Vagina (tissue), 2 donors: ENCODE results near the gene BACH1. TPM values are rescaled to one million over a fixed set of nuclear protein-coding genes. Genes with fewer than 3 reads are reported as not detected.

Experiments
- DNase-seq, 2 donors: peaks; one replicate each; pipeline ENCODE4 v3.0.0-alpha.2; 2017; ENCODE audit errors: extremely low spot score in 2 of 2
- H3K27ac ChIP-seq: fragments of 200-600 bp; sonication (generic); one replicate; pipeline ENCODE4 v1.5.1; 2019
- H3K27me3 ChIP-seq: fragments of 200-600 bp; sonication (generic); one replicate; pipeline ENCODE4 v1.5.1; 2019
- H3K36me3 ChIP-seq, 2 donors: fragments of 200-600 bp; sonication (generic); one replicate each; pipeline ENCODE4 v1.5.1; 2017 to 2019
- H3K4me1 ChIP-seq: fragments of 200-600 bp; sonication (generic); one replicate; pipeline ENCODE4 v1.5.1; 2019
- H3K4me3 ChIP-seq, 2 donors: fragments of 200-600 bp; sonication (generic); 1 replicate in 1 of 2; 2 replicates in 1 of 2; pipeline ENCODE4 v1.5.1; 2016 to 2019
- H3K9me3 ChIP-seq: fragments of 200-600 bp; sonication (generic); one replicate; pipeline ENCODE4 v1.5.1; 2019
- CTCF ChIP-seq, 3 experiments: fragments of 450-650 bp in 2 of 3; fragments of 200-600 bp in 1 of 3; sonication (generic) in 1 of 3; IDR thresholded peaks; one replicate each; pipeline ENCODE4 v1.5.1; 2017 to 2019; ENCODE audit warnings: antibody characterized with exemption in 3 of 3, mild to moderate bottlenecking in 2 of 3, moderate library complexity in 2 of 3
- POLR2A ChIP-seq, 2 donors: fragments of 450-650 bp; IDR thresholded peaks; one replicate each; pipeline ENCODE4 v1.6.1; 2017; ENCODE audit warnings: antibody characterized with exemption in 2 of 2, mild to moderate bottlenecking in 2 of 2, moderate library complexity in 2 of 2
- POLR2AphosphoS5 ChIP-seq, 2 donors: sonication (generic); formaldehyde crosslinking; IDR thresholded peaks; one replicate each; pipeline ENCODE4 v1.9.0; 2017; ENCODE audit warnings: antibody characterized with exemption in 2 of 2, mild to moderate bottlenecking in 2 of 2, low read depth in 1 of 2; ENCODE audit not compliant: insufficient read depth in 1 of 2
- intact Hi-C: fragments of 100-400 bp; cut with DNase I; formaldehyde crosslinking; loops from one replicate; pipeline ENCODE4 v1.15.1; 2023
- total RNA-seq: library from RNA; depleted of rRNA; stranded (reverse); fragments of >200 nt; gene quantifications from one replicate; pipeline ENCODE4 v1.2.3, GENCODE V29; 2016

Gene BACH1
- total RNA-seq, 1 donor from 2014 or later: 33.1 TPM

DNA sequence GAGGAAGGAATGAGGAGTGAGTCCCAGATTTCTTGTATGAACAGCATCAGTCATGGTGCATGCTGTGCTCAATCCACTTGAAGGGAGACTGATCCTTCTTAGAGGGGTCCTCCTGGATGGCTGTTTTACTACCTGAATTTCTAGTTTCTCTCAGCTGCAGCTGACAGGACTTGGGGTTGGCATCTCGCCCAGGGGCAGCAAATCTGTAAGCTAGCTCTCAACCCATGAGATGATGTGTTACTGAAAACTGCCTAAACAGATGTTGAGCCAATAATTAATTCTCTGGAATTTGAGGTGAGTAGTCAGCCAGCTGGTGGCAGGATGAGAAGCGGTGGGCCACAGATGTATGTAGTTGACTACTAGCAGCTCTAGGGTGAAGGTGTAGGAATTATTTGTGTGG lies 19.6 kb downstream of the BACH1 start:
- no peaks in the 10 kb centered on the region for H3K27me3 ChIP-seq
- H3K4me1 ChIP-seq: peaks cover 63% of the 10 kb centered on the region
- peaks cover 0 to 9% of the 10 kb centered on the region in 2 donors for H3K36me3 ChIP-seq
- no peaks in the 10 kb centered on the region for H3K9me3 ChIP-seq
- intact Hi-C loops: no loop called here
- H3K27ac ChIP-seq: no peak overlapping the region
- no peak for DNase-seq
- H3K4me3 ChIP-seq: no peak overlapping the region
- TF ChIP-seq POLR2A (IDR thresholded peaks at IDR 0.05): no peak

GRCh38 chr21:29320031-29320430 lies 21.3 kb downstream of the BACH1 start:
- no peak overlapping the region for H3K27ac ChIP-seq
- H3K4me3 ChIP-seq: no peak overlapping the region
- no peaks in the 10 kb centered on the region for H3K9me3 ChIP-seq
- H3K27me3 ChIP-seq: no peaks in the 10 kb centered on the region
- intact Hi-C loops: no loop called here
- H3K4me1 ChIP-seq: peaks cover 47% of the 10 kb centered on the region
- H3K36me3 ChIP-seq: peaks cover 0 to 9% of the 10 kb centered on the region in 2 donors
- no peak for TF ChIP-seq CTCF (IDR thresholded peaks at IDR 0.05)
- TF ChIP-seq POLR2AphosphoS5 (IDR thresholded peaks at IDR 0.05; ENCODE audit: insufficient read depth in 1 of 2, low read depth in 1 of 2): no peak
- TF ChIP-seq POLR2A (IDR thresholded peaks at IDR 0.05): no peak
- no peak for DNase-seq

GRCh38 chr21:29321217-29321616 lies 22.5 kb downstream of the BACH1 start:
- intact Hi-C loops: no loop called here
- Histone ChIP-seq H3K27ac (no peak overlapping the region), H3K4me3 (no peak overlapping the region), H3K4me1 (peaks cover 38% of the 10 kb centered on the region), H3K27me3 (no peaks in the 10 kb centered on the region), H3K36me3 (peaks cover 0 to 9% of the 10 kb centered on the region in 2 donors), H3K9me3 (no peaks in the 10 kb centered on the region)
- DNase-seq: no peak
- TF ChIP-seq POLR2AphosphoS5 (IDR thresholded peaks at IDR 0.05; ENCODE audit: insufficient read depth in 1 of 2, low read depth in 1 of 2) (no peak), CTCF (IDR thresholded peaks at IDR 0.05) (no peak), POLR2A (IDR thresholded peaks at IDR 0.05) (no peak)

DNA sequence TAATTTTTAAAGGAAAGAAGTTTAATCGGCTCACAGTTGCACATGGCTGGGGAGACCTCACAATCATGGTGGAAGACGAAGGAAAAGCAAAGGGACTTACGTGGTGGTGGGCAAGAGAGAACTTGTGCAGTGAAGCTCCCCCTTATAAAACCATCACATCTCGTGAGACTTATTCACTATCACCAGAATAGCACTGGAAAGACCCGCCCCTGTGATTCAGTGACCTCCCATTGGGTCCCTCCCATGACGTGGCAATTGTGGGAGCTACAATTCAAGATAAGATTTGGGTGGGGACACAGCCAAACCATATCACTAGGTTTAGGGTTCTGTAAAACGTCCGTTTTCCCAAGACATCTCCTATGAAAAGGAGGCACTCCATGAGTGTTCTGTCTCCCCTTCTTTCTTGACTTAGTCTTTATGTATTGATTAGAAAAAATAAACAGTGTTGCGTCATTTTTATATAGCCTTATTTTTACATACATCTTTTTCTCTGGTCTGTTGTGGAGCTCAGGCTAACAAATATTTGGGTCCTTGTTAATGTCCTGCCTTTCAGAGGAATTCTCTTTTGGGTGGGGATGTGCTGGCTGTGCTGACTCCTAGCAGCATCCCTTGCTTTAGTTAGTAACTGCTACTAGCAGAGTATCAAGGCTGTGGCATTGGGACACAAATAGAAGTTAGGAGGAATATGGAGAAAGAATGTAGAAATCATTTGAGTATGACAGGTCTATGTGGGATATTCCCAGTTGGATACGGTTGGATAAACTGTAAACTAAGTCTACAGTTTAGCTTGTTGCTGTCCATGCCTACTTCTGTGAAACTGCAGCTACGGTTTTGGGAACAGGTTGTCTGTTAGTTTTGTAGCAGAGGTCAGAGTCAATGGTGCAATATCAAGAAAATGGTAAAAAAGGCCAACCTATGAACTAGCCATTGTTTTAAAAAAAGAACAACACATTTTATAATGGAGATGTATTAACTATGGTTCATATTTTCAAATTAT lies 23.5 kb downstream of the BACH1 start:
- TF ChIP-seq POLR2A (IDR thresholded peaks at IDR 0.05) (no peak), POLR2AphosphoS5 (IDR thresholded peaks at IDR 0.05; ENCODE audit: insufficient read depth in 1 of 2, low read depth in 1 of 2) (no peak), CTCF (IDR thresholded peaks at IDR 0.05) (no peak)
- Histone ChIP-seq H3K27ac (no peak overlapping the region), H3K36me3 (peaks cover 0 to 19% of the 10 kb centered on the region in 2 donors), H3K27me3 (no peaks in the 10 kb centered on the region), H3K9me3 (no peaks in the 10 kb centered on the region), H3K4me3 (no peak overlapping the region), H3K4me1 (peaks cover 28% of the 10 kb centered on the region)
- DNase-seq: no peak
- intact Hi-C loops: no loop called here

- intact Hi-C loops: no loop called here
- DNase-seq: no peak
- TF ChIP-seq POLR2AphosphoS5 (IDR thresholded peaks at IDR 0.05; ENCODE audit: insufficient read depth in 1 of 2, low read depth in 1 of 2): no peak
- no peak for TF ChIP-seq CTCF (IDR thresholded peaks at IDR 0.05)
- TF ChIP-seq POLR2A (IDR thresholded peaks at IDR 0.05): no peak
- Histone ChIP-seq H3K36me3 (peaks cover 0 to 22% of the 10 kb centered on the region in 2 donors), H3K9me3 (no peaks in the 10 kb centered on the region), H3K27me3 (no peaks in the 10 kb centered on the region), H3K4me3 (no peak overlapping the region), H3K4me1 (peaks cover 19% of the 10 kb centered on the region), H3K27ac (no peak overlapping the region)
Observed at GRCh38 chr21:29323189-29323588, 24.5 kb downstream of the BACH1 start.
